Trophoblast cell (in vitro differentiated cells and primary cell): ENCODE results near the gene FCGR1A.
"Not testable (repeated sequence)": the region's sequence is repeated elsewhere in the genome, so short reads cannot be mapped to it uniquely, and the experiment has no call there.

Source experiments
- DNase-seq, 2 donors: peaks; one replicate each; pipeline ENCODE4 v3.0.0-alpha.2; 2016
- H2AFZ ChIP-seq: 2 replicates; pipeline ENCODE4 v1.6.1; 2013; ENCODE audit warnings: low read length, moderate library complexity, mild to moderate bottlenecking; ENCODE audit not compliant: insufficient read depth, poor library complexity
- H2AK5ac ChIP-seq: 2 replicates; pipeline ENCODE4 v1.6.1; 2013; ENCODE audit warnings: mild to moderate bottlenecking, low read length
- H2BK120ac ChIP-seq: 2 replicates; pipeline ENCODE4 v1.6.1; 2013; ENCODE audit warnings: low read length, mild to moderate bottlenecking, moderate library complexity; ENCODE audit not compliant: insufficient read depth, poor library complexity
- H2BK12ac ChIP-seq: 2 replicates; pipeline ENCODE4 v1.6.1; 2013; ENCODE audit warnings: mild to moderate bottlenecking, low read length, moderate library complexity
- H2BK5ac ChIP-seq: 2 replicates; pipeline ENCODE4 v1.6.1; 2013; ENCODE audit warnings: low read length, low read depth, moderate library complexity, mild to moderate bottlenecking; ENCODE audit not compliant: poor library complexity
- H3K14ac ChIP-seq: 2 replicates; pipeline ENCODE4 v1.6.1; 2013; ENCODE audit warnings: mild to moderate bottlenecking, low read length
- H3K18ac ChIP-seq: 2 replicates; pipeline ENCODE4 v1.6.1; 2013; ENCODE audit warnings: mild to moderate bottlenecking, low read length
- H3K23ac ChIP-seq: 2 replicates; pipeline ENCODE4 v1.6.1; 2013; ENCODE audit warnings: low read length
- H3K27ac ChIP-seq: 2 replicates; pipeline ENCODE4 v1.5.1; 2013; ENCODE audit warnings: low read depth, mild to moderate bottlenecking, inconsistent platforms, low read length, moderate library complexity
- H3K27me3 ChIP-seq: 2 replicates; pipeline ENCODE4 v1.6.1; 2013; ENCODE audit warnings: inconsistent platforms, mild to moderate bottlenecking, low read length, moderate library complexity; ENCODE audit not compliant: insufficient read depth
- H3K36me3 ChIP-seq, 2 experiments: 1 replicate in 1 of 2; 2 replicates in 1 of 2; pipeline ENCODE4 v1.6.1; 2013; ENCODE audit warnings: low read length in 2 of 2, mild to moderate bottlenecking in 2 of 2, moderate library complexity in 1 of 2; ENCODE audit not compliant: insufficient read depth in 2 of 2, control insufficient read depth in 1 of 2
- H3K4ac ChIP-seq: 2 replicates; pipeline ENCODE4 v1.6.1; 2013; ENCODE audit warnings: low read depth, mild to moderate bottlenecking, low read length, moderate library complexity
- H3K4me1 ChIP-seq, 2 experiments: 1 replicate in 1 of 2; 2 replicates in 1 of 2; pipeline ENCODE4 v1.6.1; 2013; ENCODE audit warnings: low read length in 2 of 2, mild to moderate bottlenecking in 2 of 2, moderate library complexity in 1 of 2; ENCODE audit not compliant: insufficient read depth in 2 of 2, control insufficient read depth in 1 of 2
- H3K4me2 ChIP-seq: 2 replicates; pipeline ENCODE4 v1.6.1; 2013; ENCODE audit warnings: inconsistent platforms, mild to moderate bottlenecking, low read length, moderate library complexity
- H3K4me3 ChIP-seq: 2 replicates; pipeline ENCODE4 v1.5.1; 2013; ENCODE audit warnings: mild to moderate bottlenecking, low read depth, low read length, inconsistent platforms
- H3K79me1 ChIP-seq: one replicate; pipeline ENCODE4 v1.6.1; 2013; ENCODE audit warnings: low read length
- H3K79me2 ChIP-seq: 2 replicates; pipeline ENCODE4 v1.6.1; 2013; ENCODE audit warnings: low read length, mild to moderate bottlenecking; ENCODE audit not compliant: control insufficient read depth, insufficient read depth, poor library complexity
- H3K9ac ChIP-seq: 2 replicates; pipeline ENCODE4 v1.6.1; 2013; ENCODE audit warnings: mild to moderate bottlenecking, low read length
- H3K9me3 ChIP-seq: 2 replicates; pipeline ENCODE4 v1.6.1; 2013; ENCODE audit warnings: low read depth, mild to moderate bottlenecking, control low read depth, inconsistent platforms, low read length; ENCODE audit not compliant: insufficient read depth
- H4K12ac ChIP-seq: 2 replicates; pipeline ENCODE4 v1.6.1; 2013; ENCODE audit warnings: low read depth, mild to moderate bottlenecking, low read length, moderate library complexity
- H4K8ac ChIP-seq: 2 replicates; pipeline ENCODE4 v1.6.1; 2013; ENCODE audit warnings: low read depth, mild to moderate bottlenecking, low read length, moderate library complexity
- H4K91ac ChIP-seq: one replicate; pipeline ENCODE4 v1.6.1; 2013; ENCODE audit warnings: low read depth, mild to moderate bottlenecking, low read length, moderate library complexity
- WGBS: extraction: QIAGEN DNeasy Blood & Tissue Kit; methylation state at CpG from one replicate; pipeline ENCODE4 v1.1.7; 2013; ENCODE audit warnings: missing lambda C conversion rate; ENCODE audit not compliant: insufficient read length, insufficient coverage; ENCODE audit errors: extremely low coverage; 5-methylcytosine and 5-hydroxymethylcytosine counted together

The FCGR1A gene

GRCh38 chr1:149811890-149812829, 29.7 kb downstream of the FCGR1A start:
- H3K4me3 ChIP-seq, result peak overlapping the region; percentile 61
- not testable (repeated sequence) for H3K36me3 ChIP-seq, H3K4me1 ChIP-seq, H2BK120ac ChIP-seq, H3K14ac ChIP-seq, H3K79me1 ChIP-seq, H3K18ac ChIP-seq, H2AFZ ChIP-seq, H2BK5ac ChIP-seq, H3K23ac ChIP-seq, H3K9me3 ChIP-seq, H2BK12ac ChIP-seq, H3K27ac ChIP-seq, H3K9ac ChIP-seq, H2AK5ac ChIP-seq, H4K8ac ChIP-seq, H4K12ac ChIP-seq, H3K4ac ChIP-seq, H3K79me2 ChIP-seq, H4K91ac ChIP-seq, H3K27me3 ChIP-seq
- H3K4me2 ChIP-seq, result peak overlapping the region; percentile 71
- DNase-seq, result peak; percentile 87 to 95
- WGBS, result no CpG with 5 or more reads among the region's 55 CpGs

DNA sequence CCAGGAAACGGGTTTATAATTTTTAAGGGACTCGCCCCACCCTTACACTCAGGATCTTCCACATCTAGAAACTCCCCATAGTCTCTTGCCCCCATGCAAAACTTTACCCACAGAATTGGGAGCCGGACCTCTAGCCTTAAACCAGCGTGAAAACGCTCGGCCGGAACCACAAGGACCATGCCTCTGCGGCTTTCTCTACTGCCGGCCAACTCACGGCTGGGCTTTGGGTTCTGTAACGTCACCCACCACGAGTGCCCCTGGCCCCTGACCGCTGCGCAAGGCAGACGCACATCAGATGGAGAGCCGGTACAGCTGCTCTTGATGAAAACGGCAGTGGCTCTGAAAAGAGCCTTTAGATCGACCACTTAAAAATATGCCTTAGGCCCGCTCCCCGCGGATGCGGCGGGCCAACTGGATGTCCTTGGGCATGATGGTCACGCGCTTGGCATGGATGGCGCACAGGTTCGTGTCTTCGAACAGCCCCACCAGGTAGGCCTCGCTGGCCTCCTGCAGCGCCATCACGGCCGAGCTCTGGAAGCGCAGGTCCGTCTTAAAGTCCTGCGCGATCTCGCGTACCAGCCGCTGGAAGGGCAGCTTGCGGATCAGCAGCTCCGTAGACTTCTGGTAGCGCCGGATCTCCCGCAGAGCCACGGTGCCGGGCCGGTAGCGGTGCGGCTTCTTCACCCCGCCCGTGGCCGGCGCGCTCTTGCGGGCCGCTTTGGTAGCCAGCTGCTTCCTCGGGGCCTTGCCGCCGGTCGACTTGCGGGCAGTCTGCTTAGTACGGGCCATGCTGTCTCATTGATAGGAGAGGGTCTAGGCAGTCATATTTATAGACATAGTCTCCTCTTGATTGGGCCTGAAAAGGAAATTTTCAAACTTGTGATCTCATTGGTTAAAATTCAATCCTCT, 30.7 kb downstream of the FCGR1A start:
- not testable (repeated sequence) for H3K18ac ChIP-seq, H3K14ac ChIP-seq, H2AK5ac ChIP-seq, H4K8ac ChIP-seq, H2AFZ ChIP-seq, H3K9ac ChIP-seq, H4K12ac ChIP-seq, H3K27me3 ChIP-seq, H3K79me2 ChIP-seq, H2BK12ac ChIP-seq, H3K36me3 ChIP-seq, H3K4me1 ChIP-seq, H2BK120ac ChIP-seq, H3K79me1 ChIP-seq, H4K91ac ChIP-seq, H3K23ac ChIP-seq, H3K4ac ChIP-seq, H2BK5ac ChIP-seq, H3K9me3 ChIP-seq
- peak overlapping the region; percentile 17 for H3K27ac ChIP-seq
- whole genome bisulfite sequencing, result no CpG with 5 or more reads among the region's 62 CpGs
- peak overlapping the region; percentile 58 for H3K4me2 ChIP-seq
- peak in 1 of 2 donors; percentile 66 for DNase-seq
- peak overlapping the region; percentile 71 for H3K4me3 ChIP-seq

DNA sequence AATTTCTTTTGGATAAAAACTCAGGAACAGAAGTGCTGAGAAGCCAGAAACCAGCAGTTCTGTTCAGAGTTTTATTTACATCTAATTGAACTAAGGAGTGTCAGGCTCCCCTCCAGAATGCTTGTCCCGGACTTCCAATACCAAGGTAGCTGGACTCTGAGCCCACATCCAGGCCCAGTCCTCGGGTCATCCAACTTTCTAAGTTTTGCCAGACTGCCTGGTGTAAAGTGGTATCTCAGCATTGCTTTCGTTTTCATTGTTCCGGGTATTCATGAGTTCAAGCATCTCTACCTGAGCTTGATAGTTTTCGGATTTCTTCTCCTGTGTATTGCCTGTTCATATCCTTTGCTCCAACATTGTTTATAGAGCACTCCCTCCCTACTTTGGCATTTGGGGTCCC, 37.9 kb downstream of the FCGR1A start:
- not testable (repeated sequence) for H3K36me3 ChIP-seq, H3K4me3 ChIP-seq, H3K9me3 ChIP-seq, H3K79me2 ChIP-seq, H2BK12ac ChIP-seq, H3K27ac ChIP-seq, H4K8ac ChIP-seq, H3K9ac ChIP-seq, H4K91ac ChIP-seq, DNase-seq, H2AK5ac ChIP-seq, H3K4me1 ChIP-seq, H3K18ac ChIP-seq, H2BK120ac ChIP-seq, H3K23ac ChIP-seq, H2AFZ ChIP-seq, H3K4me2 ChIP-seq, H3K79me1 ChIP-seq, H2BK5ac ChIP-seq, H3K27me3 ChIP-seq, H3K14ac ChIP-seq, H4K12ac ChIP-seq, H3K4ac ChIP-seq
- no CpG with 5 or more reads among the region's 5 CpGs for WGBS

GRCh38 chr1:149826555-149826954, 44.1 kb downstream of the FCGR1A start:
- not testable (repeated sequence) for H3K4me1 ChIP-seq, H3K4me2 ChIP-seq, H3K14ac ChIP-seq, H3K79me2 ChIP-seq, H4K91ac ChIP-seq, H2AK5ac ChIP-seq, H2BK5ac ChIP-seq, H3K23ac ChIP-seq, DNase-seq, H3K4ac ChIP-seq, H2AFZ ChIP-seq, H3K27me3 ChIP-seq, H3K36me3 ChIP-seq, H4K12ac ChIP-seq, H3K9me3 ChIP-seq, H3K9ac ChIP-seq, H3K18ac ChIP-seq, H3K27ac ChIP-seq, H3K79me1 ChIP-seq, H4K8ac ChIP-seq, H2BK12ac ChIP-seq, H2BK120ac ChIP-seq, H3K4me3 ChIP-seq
- WGBS, result no CpG with 5 or more reads among the region's 2 CpGs
